Hepatocyte (in vitro differentiated cells): ENCODE data around the gene MACROH2A2.

Experiments
- CTCF ChIP-seq: fragments of 200-600 bp; sonication (generic); IDR thresholded peaks from 2 replicates; pipeline ENCODE4 v1.5.1; 2016; ENCODE audit warnings: antibody characterized with exemption, mild to moderate bottlenecking; ENCODE audit not compliant: poor library complexity
- EZH2phosphoT487 ChIP-seq: fragments of 200-600 bp; sonication (generic); IDR thresholded peaks from one replicate; pipeline ENCODE4 v1.6.1; 2018; ENCODE audit warnings: antibody characterized with exemption, mild to moderate bottlenecking, low read depth, moderate library complexity; ENCODE audit not compliant: unreplicated experiment, severe bottlenecking

GRCh38 chr10:70155255-70155838, 102.7 kb downstream of the MACROH2A2 start:
- no peak for TF ChIP-seq CTCF
- no peak for TF ChIP-seq EZH2phosphoT487
